ENCODE data around the gene GPR37. TPM values are rescaled to one million over a fixed set of nuclear protein-coding genes. Genes with fewer than 3 reads are reported as not detected.

The GPR37 gene
- total RNA-seq, 1 experiment from 2014 or later, result 1.6 TPM

DNA sequence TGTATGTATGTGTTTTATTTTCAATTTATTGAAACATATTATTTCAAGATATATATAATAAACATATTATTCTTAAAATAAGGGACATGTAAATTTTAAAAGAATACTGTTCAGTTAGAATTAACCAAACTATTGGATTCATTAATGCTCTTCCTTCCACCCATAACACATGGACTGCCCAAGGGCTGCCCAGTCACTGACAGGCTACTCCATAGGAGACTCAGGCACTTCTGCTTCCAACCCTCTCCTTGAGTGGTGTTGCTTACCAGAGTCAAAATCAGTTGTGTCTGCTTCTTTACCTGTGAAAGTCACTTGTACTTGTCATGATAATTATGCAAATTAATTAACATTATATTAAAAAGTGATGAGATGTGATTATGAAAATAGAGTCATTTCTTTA lies 9.8 kb upstream of the GPR37 start:
- Histone ChIP-seq H3K56ac (ENCODE audit: insufficient read length, low read depth, low read length) (no peak overlapping the region), H3K4me2 (ENCODE audit: insufficient read depth, insufficient read length, low read length) (no peak overlapping the region), H3K18ac (ENCODE audit: insufficient read length, low read depth, low read length) (no peak overlapping the region), H3K79me2 (ENCODE audit: insufficient read depth, low read length) (no peaks in the 10 kb centered on the region), H3T11ph (ENCODE audit: low read length) (no peak overlapping the region), H4K20me1 (ENCODE audit: control insufficient read depth, insufficient read depth, insufficient read length) (no peaks in the 10 kb centered on the region), H3K4me1 (ENCODE audit: insufficient read depth, low read length) (no peaks in the 10 kb centered on the region), H3K27me3 (ENCODE audit: insufficient read depth, low read length) (no peaks in the 10 kb centered on the region), H2BK20ac (ENCODE audit: low read depth, low read length, poor library complexity, severe bottlenecking) (no peak overlapping the region), H4K8ac (replicated peaks; ENCODE audit: insufficient read length, low read depth, low read length) (no peak overlapping the region), H2AFZ (ENCODE audit: low read length) (no peak overlapping the region), H3K9ac (ENCODE audit: extremely low read depth, insufficient read length, low read length) (no peak overlapping the region), H2BK5ac (ENCODE audit: insufficient read length, low read length) (no peak overlapping the region), H2BK15ac (ENCODE audit: low read depth, low read length) (no peak overlapping the region), H3K14ac (ENCODE audit: insufficient read depth, low read length) (no peak overlapping the region), H4K91ac (ENCODE audit: insufficient read length, low read depth, low read length) (no peak overlapping the region), H3K4ac (ENCODE audit: low read depth, low read length) (no peak overlapping the region), H3K9me3 (ENCODE audit: control insufficient read depth, low read depth, low read length) (no peaks in the 10 kb centered on the region), H2BK120ac (ENCODE audit: low read depth, low read length, poor library complexity, severe bottlenecking) (no peak overlapping the region), H3K23ac (ENCODE audit: insufficient read length, low read depth, low read length) (no peak overlapping the region), H2AK5ac (ENCODE audit: insufficient read length, low read length) (no peak overlapping the region), H3K27ac (ENCODE audit: insufficient read length, low read depth, low read length) (no peak overlapping the region), H3K23me2 (ENCODE audit: insufficient read length, low read depth, low read length, poor library complexity, severe bottlenecking) (no peaks in the 10 kb centered on the region), H4K5ac (ENCODE audit: insufficient read length, low read depth, low read length) (no peak overlapping the region), H3K79me1 (ENCODE audit: insufficient read depth, low read depth, low read length, poor library complexity, severe bottlenecking) (no peaks in the 10 kb centered on the region), H2BK12ac (ENCODE audit: insufficient read length, low read depth, low read length) (no peak overlapping the region)
- TF ChIP-seq CTCF (conservative IDR thresholded peaks at IDR 0.05), result no peak
- no peak overlapping the region for H3K27ac Mint-ChIP-seq
- no peak for DNase-seq
- H3K4me1 Mint-ChIP-seq, result peaks cover 2 to 5% of the 10 kb centered on the region in 2 experiments; a peak in 1 of 4 replicates
- no peaks in the 10 kb centered on the region for H3K36me3 Mint-ChIP-seq (ENCODE audit: insufficient read depth in 1 of 3, low read depth in 3 of 3)
- no peaks in the 10 kb centered on the region for H3K27me3 Mint-ChIP-seq (ENCODE audit: low read depth)
- H3K9me3 Mint-ChIP-seq, result no peaks in the 10 kb centered on the region
- no peak overlapping the region for H3K4me3 Mint-ChIP-seq

Data from H9 (cell line).